SU-DHL-6 (cell line): ENCODE data around the gene SMPDL3B.

Experiments
- H2AFZ ChIP-seq: fragments of 200-600 bp; sonication (generic); 2 replicates; pipeline ENCODE4 v1.6.1; 2014; ENCODE audit warnings: low read depth, mild to moderate bottlenecking, moderate library complexity, mixed read lengths, antibody characterized with exemption, low read length; ENCODE audit not compliant: severe bottlenecking
- H3F3A ChIP-seq: fragments of 200-600 bp; shearing (Covaris generic); 2 replicates; pipeline ENCODE4 v1.6.0; 2016; ENCODE audit warnings: antibody characterized with exemption, mild to moderate bottlenecking; ENCODE audit not compliant: insufficient read depth
- H3K27ac ChIP-seq: fragments of 200-600 bp; sonication (generic); 2 replicates; pipeline ENCODE4 v1.5.1; 2016; ENCODE audit warnings: low read depth, mild to moderate bottlenecking, low read length, moderate library complexity, mixed read lengths
- H3K27me3 ChIP-seq: fragments of 200-600 bp; sonication (generic), shearing (Covaris generic); 2 replicates; pipeline ENCODE4 v1.6.0; 2014; ENCODE audit warnings: mild to moderate bottlenecking, low read length
- H3K36me3 ChIP-seq: fragments of 200-600 bp; sonication (generic); 2 replicates; pipeline ENCODE4 v1.6.1; 2014; ENCODE audit warnings: mild to moderate bottlenecking, low read length, mixed read lengths
- H3K4me2 ChIP-seq: fragments of 300-600, 200-600 bp; shearing (Covaris generic), sonication (generic); 2 replicates; pipeline ENCODE4 v1.6.0; 2014; ENCODE audit warnings: low read length, low read depth, mild to moderate bottlenecking; ENCODE audit not compliant: poor library complexity, severe bottlenecking
- H3K4me3 ChIP-seq: fragments of 200-600 bp; sonication (generic); 2 replicates; pipeline ENCODE4 v1.5.1; 2014; ENCODE audit warnings: antibody characterized with exemption, low read length, mild to moderate bottlenecking, mixed read lengths; ENCODE audit not compliant: insufficient read depth, poor library complexity, severe bottlenecking
- H3K79me2 ChIP-seq: fragments of 200-600 bp; sonication (generic); 2 replicates; pipeline ENCODE4 v1.6.1; 2014; ENCODE audit warnings: mild to moderate bottlenecking, low read length, moderate library complexity; ENCODE audit not compliant: insufficient read depth
- H3K9ac ChIP-seq: fragments of 200-600 bp; sonication (generic); 2 replicates; pipeline ENCODE4 v1.7.0; 2014; ENCODE audit warnings: mild to moderate bottlenecking, low read length
- H3K9me2 ChIP-seq: fragments of 200-600 bp; sonication (generic); replicated peaks from 2 replicates; pipeline ENCODE4 v1.6.1; 2014; ENCODE audit warnings: low read length; ENCODE audit not compliant: insufficient read depth
- H3K9me3 ChIP-seq: fragments of 200-600 bp; sonication (generic); 2 replicates; pipeline ENCODE4 v1.6.1; 2014; ENCODE audit warnings: low read length, mixed read lengths; ENCODE audit not compliant: insufficient read depth
- H4K20me1 ChIP-seq: fragments of 200-600 bp; sonication (generic); 2 replicates; pipeline ENCODE4 v1.6.1; 2014; ENCODE audit warnings: low read depth, mild to moderate bottlenecking, antibody characterized with exemption, low read length, moderate library complexity, mixed read lengths
- CTCF ChIP-seq: fragments of 200-600 bp; sonication (generic); IDR thresholded peaks from one replicate; pipeline ENCODE4 v1.5.1; 2017; ENCODE audit warnings: antibody characterized with exemption, mild to moderate bottlenecking, low read length, moderate library complexity; ENCODE audit not compliant: insufficient read depth, poor library complexity, severe bottlenecking
- EZH2phosphoT487 ChIP-seq: fragments of 200-600 bp; sonication (generic), shearing (Covaris generic); conservative IDR thresholded peaks from 2 replicates; pipeline ENCODE4 v1.6.1; 2018; ENCODE audit warnings: mild to moderate bottlenecking, antibody characterized with exemption, low read length, moderate library complexity, mixed read lengths

Gene SMPDL3B

GRCh38 chr1:27889506-27889905 lies 45.3 kb upstream of the SMPDL3B start:
- Histone ChIP-seq H3K79me2 (no peaks in the 10 kb centered on the region), H3K4me2 (no peak overlapping the region), H4K20me1 (no peaks in the 10 kb centered on the region), H3K27ac (no peak overlapping the region), H2AFZ (no peak overlapping the region), H3F3A (peaks cover 22% of the 10 kb centered on the region), H3K4me3 (no peak overlapping the region), H3K9ac (no peak overlapping the region), H3K9me3 (no peaks in the 10 kb centered on the region), H3K27me3 (no peaks in the 10 kb centered on the region), H3K9me2 (no peaks in the 10 kb centered on the region), H3K36me3 (peaks cover 27% of the 10 kb centered on the region)
- TF ChIP-seq EZH2phosphoT487: no peak
- TF ChIP-seq CTCF: no peak

- H3K4me2 ChIP-seq: peak overlapping the region; percentile 14
Observed at GRCh38 chr1:27891196-27891889, 43.5 kb upstream of the SMPDL3B start.

GRCh38 chr1:27894521-27894920 lies 40.3 kb upstream of the SMPDL3B start:
- no peak overlapping the region for H3K27ac ChIP-seq
- no peaks in the 10 kb centered on the region for H3K27me3 ChIP-seq
- H4K20me1 ChIP-seq: no peaks in the 10 kb centered on the region
- no peak overlapping the region for H3K4me3 ChIP-seq
- peaks cover 22% of the 10 kb centered on the region for H3F3A ChIP-seq
- H3K9me3 ChIP-seq: no peaks in the 10 kb centered on the region
- H3K4me2 ChIP-seq: no peak overlapping the region
- TF ChIP-seq EZH2phosphoT487: no peak
- H3K79me2 ChIP-seq: no peaks in the 10 kb centered on the region
- peaks cover 45% of the 10 kb centered on the region for H3K36me3 ChIP-seq
- no peak overlapping the region for H2AFZ ChIP-seq
- H3K9ac ChIP-seq: no peak overlapping the region
- no peaks in the 10 kb centered on the region for H3K9me2 ChIP-seq

More at GRCh38 chr1:27891196-27891889, 43.5 kb upstream of the SMPDL3B start:
- H3K4me3 ChIP-seq: no peak overlapping the region
- peaks cover 36% of the 10 kb centered on the region for H3K36me3 ChIP-seq
- no peak overlapping the region for H2AFZ ChIP-seq
- peaks cover 22% of the 10 kb centered on the region for H3F3A ChIP-seq
- no peak overlapping the region; the same call in 1 of the 2 replicates for H3K9ac ChIP-seq
- TF ChIP-seq EZH2phosphoT487 (no peak), CTCF (no peak)
- peak overlapping the region; percentile 71 for H3K27ac ChIP-seq
- no peaks in the 10 kb centered on the region for H4K20me1 ChIP-seq
- no peaks in the 10 kb centered on the region for H3K9me2 ChIP-seq
- H3K9me3 ChIP-seq: no peaks in the 10 kb centered on the region
- H3K27me3 ChIP-seq: no peaks in the 10 kb centered on the region
- H3K79me2 ChIP-seq: no peaks in the 10 kb centered on the region

DNA sequence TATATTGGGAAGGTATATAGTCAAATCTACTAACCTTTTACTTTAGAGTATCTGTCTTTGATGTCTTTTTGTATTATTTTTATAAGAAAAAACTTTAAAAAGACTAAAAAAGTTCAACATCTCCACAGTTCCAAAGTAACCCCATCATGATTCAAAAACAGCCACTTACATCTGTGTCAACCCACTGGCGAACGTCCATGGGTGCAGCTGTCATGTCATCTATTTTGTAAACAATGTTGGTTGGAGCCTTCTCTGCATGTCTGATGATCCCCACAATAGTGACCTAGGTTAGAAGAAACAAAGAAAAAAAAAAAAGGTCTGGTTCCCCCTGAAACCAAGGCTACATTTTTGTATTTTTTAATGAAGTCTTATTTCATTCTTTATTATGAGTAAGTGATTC lies 28.0 kb upstream of the SMPDL3B start:
- no peak overlapping the region for H3K27ac ChIP-seq
- H3K9ac ChIP-seq: no peak overlapping the region
- no peaks in the 10 kb centered on the region for H3K9me2 ChIP-seq
- H3K4me3 ChIP-seq: no peak overlapping the region
- H3K79me2 ChIP-seq: peaks cover 16% of the 10 kb centered on the region; the same call in 1 of the 2 replicates
- TF ChIP-seq CTCF (no peak), EZH2phosphoT487 (no peak)
- H4K20me1 ChIP-seq: no peaks in the 10 kb centered on the region
- no peaks in the 10 kb centered on the region for H3K27me3 ChIP-seq
- H3K36me3 ChIP-seq: peaks cover 35% of the 10 kb centered on the region; the same call in 1 of the 2 replicates
- H3K4me2 ChIP-seq: no peak overlapping the region
- H3K9me3 ChIP-seq: no peaks in the 10 kb centered on the region
- no peak overlapping the region for H2AFZ ChIP-seq
- no peaks in the 10 kb centered on the region for H3F3A ChIP-seq
